H1 (cell line): ENCODE results near the gene ARL6IP1. TPM values are rescaled to one million over a fixed set of nuclear protein-coding genes. Genes with fewer than 3 reads are reported as not detected.

Source experiments
- CTCF ChIA-PET: fragments of 300-600 bp; sonication (Branson Sonifier 250); formaldehyde crosslinking; loops from one replicate; lab custom pipeline; 2021; ENCODE audit not compliant: partially characterized antibody; lab: Charles Lee
- POLR2A ChIA-PET: fragments of 300-600 bp; sonication (Branson Sonifier 250); formaldehyde crosslinking; loops from one replicate; lab custom pipeline; 2021; ENCODE audit warnings: inconsistent platforms; ENCODE audit not compliant: partially characterized antibody; lab: Charles Lee
- DNase-seq, 2 experiments: peaks; one replicate each; pipeline versions ENCODE4 v3.0.0 to v3.0.0-alpha.2; 2010 to 2022; ENCODE audit warnings: low spot score in 2 of 2, low read depth in 1 of 2, mixed read lengths in 1 of 2
- FAIRE-seq: peaks from 2 replicates; lab custom pipeline; 2011; peaks lifted over from hg19 to GRCh38; lab: Jason Lieb, UNC
- H2AFZ ChIP-seq: 2 replicates; pipeline ENCODE4 v1.8.1; 2012; ENCODE audit warnings: low read length, inconsistent platforms
- H2AK5ac ChIP-seq: 2 replicates; pipeline ENCODE4 v1.6.1; 2013; ENCODE audit warnings: low read depth, low read length
- H2BK120ac ChIP-seq: replicated peaks from 2 replicates; pipeline ENCODE3; 2013; ENCODE audit warnings: low read depth, low read length, inconsistent platforms
- H2BK12ac ChIP-seq: 2 replicates; pipeline ENCODE4 v1.6.1; 2013; ENCODE audit warnings: low read depth, low read length
- H2BK15ac ChIP-seq: 2 replicates; pipeline ENCODE4 v1.6.1; 2013; ENCODE audit warnings: low read length
- H2BK20ac ChIP-seq: 2 replicates; pipeline ENCODE4 v1.6.1; 2013; ENCODE audit warnings: low read length
- H2BK5ac ChIP-seq: 2 replicates; pipeline ENCODE4 v1.6.1; 2013; ENCODE audit warnings: low read depth, low read length
- H3K14ac ChIP-seq: 2 replicates; pipeline ENCODE4 v1.6.1; 2013; ENCODE audit warnings: inconsistent platforms; ENCODE audit not compliant: insufficient read length
- H3K18ac ChIP-seq: 2 replicates; pipeline ENCODE4 v1.6.1; 2013; ENCODE audit warnings: low read length; ENCODE audit errors: extremely low read depth
- H3K23ac ChIP-seq: 2 replicates; pipeline ENCODE4 v1.6.1; 2013; ENCODE audit warnings: inconsistent platforms; ENCODE audit not compliant: insufficient read length
- H3K23me2 ChIP-seq: 2 replicates; pipeline ENCODE4 v1.6.1; 2013; ENCODE audit warnings: low read depth, low read length
- H3K27ac ChIP-seq: 2 replicates; pipeline ENCODE4 v1.6.1; 2011; ENCODE audit warnings: low read depth, low read length, inconsistent platforms
- H3K27me3 ChIP-seq, 4 experiments: replicated peaks in 1 of 4; 1 replicate in 1 of 4; 2 replicates in 3 of 4; pipeline versions ENCODE4 v1.6.1 to v1.8.1; 2011 to 2013; ENCODE audit warnings: low read length in 3 of 4, mild to moderate bottlenecking in 3 of 4, inconsistent platforms in 2 of 4, mixed read lengths in 2 of 4, moderate library complexity in 1 of 4; ENCODE audit not compliant: control insufficient read depth in 3 of 4, insufficient read depth in 3 of 4; ENCODE audit errors: extremely low read depth in 1 of 4
- H3K36me3 ChIP-seq, 4 experiments: 2 replicates each; pipeline versions ENCODE4 v1.6.1 to v1.8.1; 2011 to 2013; ENCODE audit warnings: mild to moderate bottlenecking in 4 of 4, low read length in 3 of 4, moderate library complexity in 2 of 4, control low read depth in 1 of 4, inconsistent platforms in 1 of 4; ENCODE audit not compliant: insufficient read depth in 4 of 4, control insufficient read depth in 2 of 4
- H3K4ac ChIP-seq: replicated peaks from 2 replicates; pipeline ENCODE3; 2013; ENCODE audit warnings: low read length, low read depth, mixed read lengths, inconsistent platforms; ENCODE audit not compliant: insufficient read length
- H3K4me1 ChIP-seq, 4 experiments: replicated peaks in 1 of 4; 1 replicate in 1 of 4; 2 replicates in 3 of 4; pipeline versions ENCODE4 v1.6.1 to v1.8.1; 2011 to 2013; ENCODE audit warnings: low read length in 3 of 4, inconsistent platforms in 2 of 4, mixed read lengths in 1 of 4; ENCODE audit not compliant: insufficient read depth in 4 of 4, control insufficient read depth in 3 of 4
- H3K4me2 ChIP-seq, 2 experiments: 2 replicates each; pipeline versions ENCODE4 v1.6.1 to v1.8.1; 2011 to 2013; ENCODE audit warnings: low read depth in 2 of 2, low read length in 2 of 2, control low read depth in 1 of 2, inconsistent platforms in 1 of 2, mild to moderate bottlenecking in 1 of 2; ENCODE audit not compliant: insufficient read depth in 1 of 2
- H3K4me3 ChIP-seq, 4 experiments: fragments of 200-600, 300-600 bp in 1 of 4; sonication (generic), shearing (Covaris generic), sonication (Bioruptor Twin) in 1 of 4; 2 replicates each; pipeline versions ENCODE4 v1.5.1 to v1.8.1; 2011 to 2016; ENCODE audit warnings: low read length in 4 of 4, low read depth in 3 of 4, control low read depth in 2 of 4, inconsistent platforms in 2 of 4, mild to moderate bottlenecking in 2 of 4, mixed read lengths in 1 of 4, moderate library complexity in 1 of 4; ENCODE audit not compliant: insufficient read depth in 2 of 4; ENCODE audit errors: extremely low read depth in 1 of 4
- H3K56ac ChIP-seq: replicated peaks from 2 replicates; pipeline ENCODE3; 2013; ENCODE audit warnings: low read depth, mild to moderate bottlenecking, mixed read lengths, low read length, inconsistent platforms; ENCODE audit not compliant: insufficient read length
- H3K79me1 ChIP-seq: 2 replicates; pipeline ENCODE4 v1.6.1; 2013; ENCODE audit warnings: low read depth, low read length, control low read depth
- H3K79me2 ChIP-seq, 2 experiments: 2 replicates each; pipeline versions ENCODE4 v1.6.1 to v1.8.1; 2012 to 2013; ENCODE audit warnings: low read length in 2 of 2, mild to moderate bottlenecking in 2 of 2, inconsistent platforms in 1 of 2; ENCODE audit not compliant: insufficient read depth in 2 of 2, control insufficient read depth in 1 of 2
- H3K9ac ChIP-seq, 4 experiments: replicated peaks in 1 of 4; 1 replicate in 1 of 4; 2 replicates in 3 of 4; pipeline versions ENCODE4 v1.6.1 to v1.8.1; 2011 to 2013; ENCODE audit warnings: low read depth in 3 of 4, low read length in 3 of 4, control low read depth in 2 of 4, mild to moderate bottlenecking in 2 of 4, moderate library complexity in 2 of 4, inconsistent platforms in 1 of 4; ENCODE audit errors: extremely low read depth in 1 of 4
- H3K9me3 ChIP-seq, 2 experiments: 2 replicates each; pipeline versions ENCODE4 v1.6.1 to v1.8.1; 2012 to 2013; ENCODE audit warnings: mild to moderate bottlenecking in 2 of 2, moderate library complexity in 2 of 2, control low read depth in 1 of 2, inconsistent platforms in 1 of 2, low read depth in 1 of 2, low read length in 1 of 2, mixed read lengths in 1 of 2; ENCODE audit not compliant: insufficient read depth in 2 of 2
- H4K20me1 ChIP-seq, 2 experiments: replicated peaks in 1 of 2; 2 replicates each; pipeline versions ENCODE3 to v1.8.1; 2011 to 2013; ENCODE audit warnings: inconsistent platforms in 2 of 2, low read length in 2 of 2, mild to moderate bottlenecking in 1 of 2; ENCODE audit not compliant: insufficient read depth in 2 of 2, control insufficient read depth in 1 of 2
- H4K5ac ChIP-seq: 2 replicates; pipeline ENCODE4 v1.6.1; 2013; ENCODE audit warnings: low read length, low read depth, mixed read lengths, inconsistent platforms; ENCODE audit not compliant: insufficient read length
- H4K8ac ChIP-seq: 2 replicates; pipeline ENCODE4 v1.8.0; 2013; ENCODE audit warnings: mild to moderate bottlenecking, moderate library complexity, low read length, inconsistent platforms; ENCODE audit not compliant: insufficient read depth; ENCODE audit errors: extremely low read depth
- H4K91ac ChIP-seq: replicated peaks from 2 replicates; pipeline ENCODE3; 2013; ENCODE audit warnings: low read length, mixed read lengths, inconsistent platforms; ENCODE audit not compliant: insufficient read length
- CHD2 ChIP-seq: IDR thresholded peaks from 2 replicates; pipeline ENCODE4 v1.6.1; 2012; ENCODE audit warnings: low read length, improper control_type of control experiment
- KDM1A ChIP-seq: fragments of 200-600, 300-600 bp; sonication (generic); IDR thresholded peaks from 2 replicates; pipeline ENCODE4 v1.7.1; 2016; ENCODE audit warnings: mild to moderate bottlenecking, low read length, borderline replicate concordance
- NRF1 ChIP-seq: IDR thresholded peaks from 2 replicates; pipeline ENCODE4 v1.6.1; 2011; ENCODE audit warnings: mild to moderate bottlenecking, low read depth, low read length, improper control_type of control experiment
- WGBS, 2 experiments: shearing (Covaris generic) in 1 of 2; methylation state at CpG; one replicate each; pipeline versions ENCODE4 v1.1.6 to v1.1.7; 2013 to 2015; ENCODE audit warnings: low lambda C conversion rate in 2 of 2, mixed read lengths in 2 of 2, inconsistent platforms in 1 of 2, low coverage in 1 of 2, missing lambda C conversion rate in 1 of 2; ENCODE audit not compliant: insufficient replicate concordance in 2 of 2, insufficient coverage in 1 of 2, insufficient read length in 1 of 2; ENCODE audit errors: extremely low coverage in 1 of 2, missing lambda C conversion rate in 1 of 2; 5-methylcytosine and 5-hydroxymethylcytosine counted together
- polyA plus RNA-seq, 7 experiments: library from polyadenylated mRNA; depleted of rRNA in 3 of 7; stranded (reverse) in 5 of 7; unstranded in 2 of 7; fragments of >200 nt in 5 of 7; fragments of 200-250 nt in 2 of 7; gene quantifications; 1 replicate in 5 of 7; 2 replicates in 1 of 7; 4 replicates in 1 of 7; pipeline versions ENCODE4 v1.2.1 to v1.2.3, GENCODE V29; 2011 to 2013; ENCODE audit warnings: missing spikeins in 2 of 7, mixed read lengths in 2 of 7
- total RNA-seq: library from RNA; stranded (reverse); fragmentation: NEBNext Ultra II Directional; extraction: Animal tissue kit (Norgen Biotek cat#: 25700); gene quantifications from 2 replicates; pipeline ENCODE4 v1.2.1, GENCODE V29; 2021

The ARL6IP1 gene
- total and polyA plus RNA-seq, 2 of the 8 experiments (the other 6 are each of a cell fraction or from before 2014, with no cell fraction given) = 162 to 170 TPM

GRCh38 chr16:18827890-18828289 lies 26.5 kb upstream of the ARL6IP1 start:
- no peak overlapping the region for H3K56ac ChIP-seq
- ChIA-PET CTCF (no interaction called here), POLR2A (interaction anchor here (1.2 to 3.2 kb wide), 3 partner anchors 24 to 38 kb away, joined by 4 to 13 read pairs (median 7); partner anchors contain the start of gene RPS15A)
- H3K79me1 ChIP-seq = no peaks in the 10 kb centered on the region
- TF ChIP-seq NRF1 = no peak
- TF ChIP-seq CHD2 = no peak
- no peak for TF ChIP-seq KDM1A
- TF ChIP-seq, all 59 proteins: peak for 0
- Histone ChIP-seq H4K5ac (no peak overlapping the region), H4K20me1 (peaks cover 0 to 2% of the 10 kb centered on the region in 2 experiments), H3K23ac (no peak overlapping the region), H2BK120ac (no peak overlapping the region), H3K9ac (no peak overlapping the region), H3K27ac (no peak overlapping the region), H3K14ac (no peak overlapping the region), H2AFZ (no peak overlapping the region), H3K4me1 (no peaks in the 10 kb centered on the region), H3K79me2 (no peaks in the 10 kb centered on the region), H3K4me2 (no peak overlapping the region), H3K27me3 (no peaks in the 10 kb centered on the region), H2BK5ac (no peak overlapping the region), H3K4ac (no peak overlapping the region), H2BK12ac (no peak overlapping the region), H3K9me3 (no peaks in the 10 kb centered on the region), H2BK15ac (no peak overlapping the region), H3K36me3 (peaks cover 8 to 50% (median 41%) of the 10 kb centered on the region in 4 experiments; a peak in 7 of 8 replicates), H3K4me3 (no peak overlapping the region), H2AK5ac (no peak overlapping the region), H2BK20ac (no peak overlapping the region), H3K18ac (no peak overlapping the region), H4K91ac (no peak overlapping the region), H3K23me2 (no peaks in the 10 kb centered on the region), H4K8ac (no peak overlapping the region)
- FAIRE-seq = no peak
- no peak for DNase-seq
- WGBS, 2 experiments = 82% methylated on average over 4 of the region's 4 CpGs; no CpG with 5 or more reads in 1 of the 2 experiments
